IMR-90 (cell line): ENCODE measurements around the gene SKP1.
A peak's percentile ranks its signal among the peaks of the same experiment; 100 is the strongest.

Source experiments
- BHLHE40 ChIP-seq: fragments of 150-350 bp; IDR thresholded peaks from 2 replicates; pipeline ENCODE4 v1.6.1; 2016; ENCODE audit warnings: mild to moderate bottlenecking, low read depth, low read length
- CEBPB ChIP-seq: IDR thresholded peaks from 2 replicates; pipeline ENCODE4 v1.6.1; 2012; ENCODE audit warnings: low read depth, low read length, improper control_type of control experiment
- CHD1 ChIP-seq: IDR thresholded peaks from 2 replicates; pipeline ENCODE4 v1.6.1; 2012; ENCODE audit warnings: low read depth, low read length, improper control_type of control experiment
- CTCF ChIP-seq: conservative IDR thresholded peaks from 2 replicates; pipeline ENCODE4 v1.5.1; 2012; ENCODE audit warnings: mild to moderate bottlenecking, low read depth, low read length, improper control_type of control experiment
- ELK1 ChIP-seq: fragments of 150-350 bp; IDR thresholded peaks from 2 replicates; pipeline ENCODE4 v1.6.1; 2016; ENCODE audit warnings: low read depth, mild to moderate bottlenecking, low read length, moderate library complexity, borderline replicate concordance
- FOS ChIP-seq: fragments of 150-350 bp; IDR thresholded peaks from 2 replicates; pipeline ENCODE4 v1.6.1; 2016; ENCODE audit warnings: low read depth, low read length
- MAFK ChIP-seq: IDR thresholded peaks from 2 replicates; pipeline ENCODE4 v1.6.1; 2012; ENCODE audit warnings: low read depth, low read length, improper control_type of control experiment
- POLR2A ChIP-seq: IDR thresholded peaks from 2 replicates; pipeline ENCODE4 v1.6.1; 2012; ENCODE audit warnings: mild to moderate bottlenecking, low read depth, low read length
- RAD21 ChIP-seq: IDR thresholded peaks from 2 replicates; pipeline ENCODE4 v1.6.1; 2012; ENCODE audit warnings: low read length, improper control_type of control experiment
- RCOR1 ChIP-seq: IDR thresholded peaks from 2 replicates; pipeline ENCODE4 v1.6.1; 2012; ENCODE audit warnings: mild to moderate bottlenecking, low read length, improper control_type of control experiment; ENCODE audit not compliant: insufficient replicate concordance
- RFX5 ChIP-seq: IDR thresholded peaks from 2 replicates; pipeline ENCODE4 v1.8.0; 2012; ENCODE audit warnings: low read depth, mild to moderate bottlenecking, low read length, moderate library complexity
- USF2 ChIP-seq: fragments of 150-350 bp; IDR thresholded peaks from 2 replicates; pipeline ENCODE4 v1.6.1; 2017; ENCODE audit warnings: mild to moderate bottlenecking, antibody characterized with exemption, low read length, low read depth

GRCh38 chr5:134101686-134102439 is 74.9 kb downstream of the SKP1 start:
- TF ChIP-seq CTCF (peak; percentile 74), POLR2A (no peak), RAD21 (peak; percentile 67), USF2 (no peak), CEBPB (no peak), MAFK (no peak), FOS (no peak), RFX5 (no peak), CHD1 (no peak), RCOR1 (no peak), BHLHE40 (no peak), ELK1 (no peak)
